Measurements from ENCODE around the gene PIEZO1.
A peak's percentile ranks its signal among the peaks of the same experiment; 100 is the strongest.

Gene PIEZO1

DNA sequence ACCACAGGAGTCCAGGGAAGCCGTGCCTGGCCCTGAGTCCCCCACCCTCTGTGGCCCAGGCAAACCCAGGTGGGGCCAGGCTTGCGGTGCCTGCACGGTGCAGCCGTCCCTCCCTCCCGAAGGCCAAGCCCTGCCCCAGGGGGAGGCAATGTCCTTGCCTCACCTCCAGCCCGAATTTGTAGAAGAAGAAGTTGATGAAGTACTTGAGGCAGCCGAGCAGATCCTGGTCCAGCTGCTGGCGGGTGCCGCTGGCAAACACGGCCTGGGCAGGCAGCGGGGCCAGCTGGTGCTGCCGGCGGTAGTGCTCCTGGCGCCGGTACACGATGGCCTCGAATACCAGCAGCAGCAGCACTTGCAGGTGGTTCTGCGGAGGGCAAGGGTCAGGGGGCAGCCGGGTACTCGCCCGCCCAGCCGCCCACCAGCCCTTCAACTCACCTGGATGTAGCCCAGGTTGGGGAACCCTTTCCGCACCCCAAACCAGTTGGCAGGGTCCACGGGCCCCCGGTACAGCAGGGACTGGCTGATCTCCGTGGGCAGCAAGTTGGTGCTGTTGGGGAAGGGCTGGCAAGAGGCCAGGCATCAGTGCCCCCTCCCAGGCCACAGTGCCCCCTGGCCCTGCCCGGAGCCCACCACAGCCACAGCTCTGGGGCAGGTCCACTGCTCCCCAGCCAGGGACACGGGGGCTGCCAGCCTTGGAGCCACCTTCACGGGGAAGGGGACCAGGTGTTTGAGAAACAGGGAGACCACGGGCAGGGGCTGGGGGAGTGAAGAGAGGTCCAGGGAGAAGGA, 52.7 kb downstream of the PIEZO1 start:
- Mint-ChIP-seq H3K27me3 (no peaks in the 10 kb centered on the region), H3K9me3 (no peaks in the 10 kb centered on the region), H3K4me3 (no peak overlapping the region), H3K4me1 (peaks cover 4% of the 10 kb centered on the region), H3K36me3 (ENCODE audit: insufficient read depth) (peaks cover 9% of the 10 kb centered on the region), H3K27ac (ENCODE audit: low read depth) (peak overlapping the region; percentile 53)
- DNase-seq (ENCODE audit: low spot score in 2 of 2) = no peak
- ATAC-seq (replicated peaks; ENCODE audit: extremely low read depth, poor library complexity, severe bottlenecking) = no peak

DNA sequence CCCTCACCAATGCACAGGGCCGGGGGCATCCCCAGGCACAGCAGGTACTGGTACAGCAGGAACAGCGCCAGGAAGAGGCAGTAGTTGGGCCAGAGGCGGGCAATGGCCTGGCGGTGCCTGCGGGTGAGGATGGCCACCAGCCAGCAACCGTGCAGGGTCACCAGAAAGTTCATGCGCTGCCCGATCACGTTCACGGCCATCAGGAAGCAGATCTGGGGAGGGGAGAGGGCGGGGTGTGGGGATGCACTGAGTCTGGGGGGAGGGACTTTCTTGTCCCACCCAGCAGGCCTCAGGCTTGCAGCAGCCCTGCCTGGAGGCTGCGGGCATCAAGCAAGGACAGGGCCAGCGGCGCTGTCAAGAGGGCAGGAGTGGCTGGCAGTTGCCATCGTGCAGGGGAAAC, 53.3 kb downstream of the PIEZO1 start:
- ATAC-seq (replicated peaks; ENCODE audit: extremely low read depth, poor library complexity, severe bottlenecking) (no peak), DNase-seq (ENCODE audit: low spot score in 2 of 2) (no peak)
- peak overlapping the region; percentile 53 for H3K27ac Mint-ChIP-seq (ENCODE audit: low read depth)
- no peaks in the 10 kb centered on the region for H3K27me3 Mint-ChIP-seq
- peaks cover 7% of the 10 kb centered on the region for H3K36me3 Mint-ChIP-seq (ENCODE audit: insufficient read depth)
- H3K4me1 Mint-ChIP-seq = peaks cover 4% of the 10 kb centered on the region
- no peaks in the 10 kb centered on the region for H3K9me3 Mint-ChIP-seq
- no peak overlapping the region for H3K4me3 Mint-ChIP-seq

DNA sequence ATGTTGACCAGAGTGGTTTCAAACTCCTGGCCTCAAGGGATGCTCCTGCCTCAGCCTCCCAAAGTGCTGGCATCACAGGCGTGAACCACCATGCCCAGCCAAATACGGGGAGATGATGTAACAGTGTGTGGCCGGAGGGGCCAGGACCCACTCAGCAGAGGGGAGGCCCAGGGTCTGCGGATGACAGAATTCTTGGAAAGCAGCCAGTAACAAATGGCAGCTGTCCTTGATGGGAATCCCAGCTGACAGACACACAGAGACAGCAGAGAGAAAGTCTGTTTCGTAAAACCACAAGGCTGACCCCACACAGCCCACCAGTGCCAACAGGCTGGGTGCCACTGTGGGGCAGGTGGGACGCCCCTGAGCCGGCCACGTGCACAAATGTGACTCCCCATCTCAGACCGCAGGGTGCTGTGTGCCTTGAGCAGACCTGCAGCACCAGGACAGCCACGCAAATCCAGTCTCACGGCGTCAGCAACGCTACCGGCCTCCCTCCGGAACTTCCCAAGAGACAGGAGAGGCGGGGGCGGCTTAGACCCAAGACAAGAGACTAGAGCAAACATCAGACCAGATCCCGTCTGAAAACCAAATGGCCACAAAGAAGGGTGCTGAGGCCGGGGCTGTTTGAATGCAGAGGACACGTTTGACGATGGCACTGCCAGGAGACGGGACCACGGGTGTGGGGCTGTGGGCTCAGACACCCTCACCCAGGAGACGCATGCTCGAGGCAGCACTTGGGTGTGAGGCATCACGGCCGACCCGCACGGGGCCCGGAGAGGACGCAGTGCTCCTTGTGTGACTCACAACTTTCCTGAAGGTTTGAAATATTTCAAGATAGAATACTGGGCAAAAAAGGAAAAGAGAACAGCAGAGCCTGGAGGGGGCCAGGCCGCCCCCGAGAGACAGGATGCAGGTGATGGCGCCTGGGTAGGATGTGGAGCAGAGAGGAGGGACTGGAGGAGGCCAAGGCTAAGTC, 54.1 kb downstream of the PIEZO1 start:
- Mint-ChIP-seq H3K9me3 (no peaks in the 10 kb centered on the region), H3K36me3 (ENCODE audit: insufficient read depth) (peaks cover 13% of the 10 kb centered on the region), H3K27ac (ENCODE audit: low read depth) (peak overlapping the region; percentile 55), H3K4me1 (peaks cover 4% of the 10 kb centered on the region), H3K27me3 (no peaks in the 10 kb centered on the region), H3K4me3 (no peak overlapping the region)
- ATAC-seq (replicated peaks; ENCODE audit: extremely low read depth, poor library complexity, severe bottlenecking) (no peak), DNase-seq (ENCODE audit: low spot score in 2 of 2) (no peak)

DNA sequence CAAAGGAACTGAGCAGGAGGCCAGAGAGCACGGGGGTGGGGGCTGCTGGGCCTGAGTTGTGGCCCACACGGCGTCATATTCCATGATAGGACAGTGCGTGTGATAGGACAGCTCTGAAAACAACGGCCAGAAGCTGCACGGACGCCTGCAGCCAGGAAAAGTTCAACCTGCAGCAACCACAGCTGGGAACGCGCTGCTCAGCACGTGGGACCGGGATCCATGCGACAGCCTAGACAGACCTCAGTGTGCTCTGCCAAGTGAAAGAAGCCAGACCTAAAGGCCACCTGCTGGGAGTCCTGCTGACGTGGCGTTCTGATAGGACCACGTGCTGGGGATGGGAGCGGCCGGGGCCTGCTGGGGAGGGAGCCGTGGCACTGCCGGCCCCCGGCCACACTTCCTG, 57.1 kb downstream of the PIEZO1 start:
- Mint-ChIP-seq H3K27me3 (no peaks in the 10 kb centered on the region), H3K4me3 (no peak overlapping the region), H3K27ac (ENCODE audit: low read depth) (no peak overlapping the region), H3K36me3 (ENCODE audit: insufficient read depth) (peaks cover 13% of the 10 kb centered on the region), H3K9me3 (no peaks in the 10 kb centered on the region), H3K4me1 (peaks cover 4% of the 10 kb centered on the region)
- DNase-seq (ENCODE audit: low spot score in 2 of 2) (no peak), ATAC-seq (replicated peaks; ENCODE audit: extremely low read depth, poor library complexity, severe bottlenecking) (no peak)

DNA sequence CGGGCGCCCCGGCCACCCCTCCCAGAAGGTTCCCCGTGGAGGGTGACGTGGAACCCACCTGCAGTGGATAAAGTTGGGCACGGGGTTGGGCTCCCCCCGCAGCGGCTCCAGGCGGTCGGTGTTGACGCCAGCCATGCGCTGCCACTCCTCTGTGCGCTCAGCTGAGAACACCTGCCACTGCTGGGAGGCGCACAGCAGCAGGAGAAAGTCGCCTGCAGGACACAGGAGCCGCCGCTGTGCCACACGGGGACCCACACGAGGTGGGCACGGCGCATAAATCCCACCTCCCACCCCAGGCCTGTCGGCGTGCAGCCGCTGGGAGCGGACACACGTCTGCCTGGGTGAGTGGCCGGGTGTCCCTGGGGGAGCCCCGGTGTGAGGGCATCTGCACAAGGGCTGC, 58.0 kb downstream of the PIEZO1 start:
- ATAC-seq (replicated peaks; ENCODE audit: extremely low read depth, poor library complexity, severe bottlenecking) (no peak), DNase-seq (ENCODE audit: low spot score in 2 of 2) (no peak)
- no peak overlapping the region for H3K4me3 Mint-ChIP-seq
- H3K36me3 Mint-ChIP-seq (ENCODE audit: insufficient read depth) = peaks cover 17% of the 10 kb centered on the region
- peak overlapping the region; percentile 53 for H3K27ac Mint-ChIP-seq (ENCODE audit: low read depth)
- H3K9me3 Mint-ChIP-seq = no peaks in the 10 kb centered on the region
- H3K4me1 Mint-ChIP-seq = peaks cover 4% of the 10 kb centered on the region
- H3K27me3 Mint-ChIP-seq = no peaks in the 10 kb centered on the region

- ATAC-seq (replicated peaks; ENCODE audit: extremely low read depth, poor library complexity, severe bottlenecking) (no peak), DNase-seq (ENCODE audit: low spot score in 2 of 2) (no peak)
- H3K36me3 Mint-ChIP-seq (ENCODE audit: insufficient read depth) = peaks cover 21% of the 10 kb centered on the region
- H3K9me3 Mint-ChIP-seq = no peaks in the 10 kb centered on the region
- peaks cover 3% of the 10 kb centered on the region for H3K4me1 Mint-ChIP-seq
- no peak overlapping the region for H3K4me3 Mint-ChIP-seq
- H3K27ac Mint-ChIP-seq (ENCODE audit: low read depth) = peak overlapping the region; percentile 53
- no peaks in the 10 kb centered on the region for H3K27me3 Mint-ChIP-seq
Measured at GRCh38 chr16:88726408-88726749, 58.6 kb downstream of the PIEZO1 start.

DNA sequence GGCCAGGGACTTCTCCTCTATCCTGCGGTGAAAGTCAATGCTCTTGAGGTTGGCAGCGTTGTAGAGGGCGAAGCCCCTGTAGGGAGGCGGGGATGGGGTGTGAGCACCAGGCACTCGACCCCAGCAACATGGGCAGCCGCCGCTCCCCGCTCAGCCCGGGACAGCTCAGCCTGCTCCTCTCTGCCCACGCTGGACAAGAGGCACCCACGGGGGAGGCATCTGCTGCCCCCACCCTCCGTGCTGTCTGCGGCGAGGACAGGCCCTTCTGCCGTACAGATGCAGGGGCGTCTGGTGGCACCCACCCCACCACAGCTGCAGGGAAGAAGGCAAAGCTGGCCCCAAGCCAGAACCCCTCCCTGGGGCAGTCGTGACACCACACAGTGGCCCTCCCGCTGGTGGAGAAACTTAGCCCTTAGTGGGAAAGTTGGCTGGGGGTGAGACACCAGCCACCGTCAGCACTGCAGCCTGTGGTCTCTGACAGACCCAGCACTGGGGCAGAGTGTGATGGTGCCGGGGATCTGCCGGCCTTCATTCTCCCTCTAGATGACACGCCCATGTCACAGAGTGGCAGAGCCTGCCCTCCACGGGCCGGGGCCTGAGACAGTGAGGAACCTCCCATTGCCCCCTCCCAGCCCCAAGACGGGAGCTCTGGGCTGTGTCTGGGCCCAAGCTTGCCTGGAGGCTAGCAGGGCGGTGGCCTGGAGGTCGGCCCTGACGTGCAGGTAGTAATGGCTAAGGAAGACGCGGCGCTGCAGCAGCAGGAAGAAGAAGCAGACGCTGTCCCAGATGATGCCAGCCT, 59.2 kb downstream of the PIEZO1 start:
- Mint-ChIP-seq H3K27me3 (no peaks in the 10 kb centered on the region), H3K27ac (ENCODE audit: low read depth) (peak overlapping the region; percentile 53), H3K4me3 (no peak overlapping the region), H3K4me1 (no peaks in the 10 kb centered on the region), H3K36me3 (ENCODE audit: insufficient read depth) (peaks cover 26% of the 10 kb centered on the region), H3K9me3 (no peaks in the 10 kb centered on the region)
- DNase-seq (ENCODE audit: low spot score in 2 of 2) (no peak), ATAC-seq (replicated peaks; ENCODE audit: extremely low read depth, poor library complexity, severe bottlenecking) (no peak)

- Mint-ChIP-seq H3K4me3 (no peak overlapping the region), H3K36me3 (ENCODE audit: insufficient read depth) (peaks cover 30% of the 10 kb centered on the region)
Measured at GRCh38 chr16:88724855-88725555, 60.0 kb downstream of the PIEZO1 start.

GRCh38 chr16:88723911-88724310, 61.1 kb downstream of the PIEZO1 start:
- DNase-seq (ENCODE audit: low spot score in 2 of 2) (no peak), ATAC-seq (replicated peaks; ENCODE audit: extremely low read depth, poor library complexity, severe bottlenecking) (no peak)
- Mint-ChIP-seq H3K36me3 (ENCODE audit: insufficient read depth) (peaks cover 33% of the 10 kb centered on the region), H3K4me1 (no peaks in the 10 kb centered on the region), H3K4me3 (no peak overlapping the region), H3K27ac (ENCODE audit: low read depth) (no peak overlapping the region), H3K27me3 (no peaks in the 10 kb centered on the region), H3K9me3 (no peaks in the 10 kb centered on the region)

More at GRCh38 chr16:88724855-88725555, 60.0 kb downstream of the PIEZO1 start:
- Mint-ChIP-seq H3K9me3 (no peaks in the 10 kb centered on the region), H3K27ac (ENCODE audit: low read depth) (no peak overlapping the region), H3K4me1 (no peaks in the 10 kb centered on the region), H3K27me3 (no peaks in the 10 kb centered on the region)
- ATAC-seq (replicated peaks; ENCODE audit: extremely low read depth, poor library complexity, severe bottlenecking) (no peak), DNase-seq (ENCODE audit: low spot score in 2 of 2) (no peak)

DNA sequence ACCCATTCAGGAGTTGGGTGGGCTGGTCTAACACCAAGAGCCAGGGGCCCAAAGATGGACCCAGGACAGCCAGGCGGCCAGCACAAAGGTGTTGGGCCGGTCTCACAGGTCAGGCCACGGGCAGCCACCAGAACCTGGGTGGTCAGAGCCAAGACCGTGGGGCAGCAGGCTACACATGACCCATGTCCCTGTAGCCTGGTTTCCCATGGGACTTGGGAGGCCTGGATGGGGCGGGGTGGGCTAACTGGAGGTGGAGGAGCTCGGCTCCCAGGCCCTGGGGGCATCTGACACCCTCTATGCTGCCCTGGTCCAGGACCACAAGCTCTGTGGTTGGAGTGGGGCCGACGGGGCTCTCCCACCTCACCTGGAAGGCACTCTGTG, 61.5 kb downstream of the PIEZO1 start:
- peaks cover 33% of the 10 kb centered on the region for H3K36me3 Mint-ChIP-seq (ENCODE audit: insufficient read depth)

GRCh38 chr16:88722784-88723506, 62.1 kb downstream of the PIEZO1 start:
- peaks cover 35% of the 10 kb centered on the region for H3K36me3 Mint-ChIP-seq (ENCODE audit: insufficient read depth)
- H3K27ac Mint-ChIP-seq (ENCODE audit: low read depth) = no peak overlapping the region
- DNase-seq (ENCODE audit: low spot score in 2 of 2) = no peak
- no peaks in the 10 kb centered on the region for H3K9me3 Mint-ChIP-seq
- no peaks in the 10 kb centered on the region for H3K27me3 Mint-ChIP-seq
- no peaks in the 10 kb centered on the region for H3K4me1 Mint-ChIP-seq
- ATAC-seq (replicated peaks; ENCODE audit: extremely low read depth, poor library complexity, severe bottlenecking) = no peak
- H3K4me3 Mint-ChIP-seq = no peak overlapping the region

More for the DNA sequence above, 61.5 kb downstream of the PIEZO1 start:
- Mint-ChIP-seq H3K4me3 (no peak overlapping the region), H3K4me1 (no peaks in the 10 kb centered on the region), H3K27me3 (no peaks in the 10 kb centered on the region), H3K9me3 (no peaks in the 10 kb centered on the region), H3K27ac (ENCODE audit: low read depth) (no peak overlapping the region)
- ATAC-seq (replicated peaks; ENCODE audit: extremely low read depth, poor library complexity, severe bottlenecking) (no peak), DNase-seq (ENCODE audit: low spot score in 2 of 2) (no peak)

Data from central memory CD8-positive, alpha-beta T cell (primary cell).